Inflammatory macrophage treated with lipopolysaccharide for 1 hour (primary cell): ENCODE data around the gene PRTFDC1.
"Not testable (repeated sequence)": the region's sequence is repeated elsewhere in the genome, so short reads cannot be mapped to it uniquely, and the experiment has no call there.

ENCODE experiments used
- DNase-seq, 2 donors: peaks; one replicate each; pipeline ENCODE4 v3.0.0-alpha.2; 2020 to 2022

Gene PRTFDC1

GRCh38 chr10:24929056-24929544 lies 23.3 kb downstream of the PRTFDC1 start:
- DNase-seq: no peak

GRCh38 chr10:24928163-24928562 lies 24.2 kb downstream of the PRTFDC1 start:
- DNase-seq: no peak

GRCh38 chr10:24926557-24926956 lies 25.8 kb downstream of the PRTFDC1 start:
- DNase-seq: no peak

GRCh38 chr10:24925799-24926198 lies 26.6 kb downstream of the PRTFDC1 start:
- no peak for DNase-seq

DNA sequence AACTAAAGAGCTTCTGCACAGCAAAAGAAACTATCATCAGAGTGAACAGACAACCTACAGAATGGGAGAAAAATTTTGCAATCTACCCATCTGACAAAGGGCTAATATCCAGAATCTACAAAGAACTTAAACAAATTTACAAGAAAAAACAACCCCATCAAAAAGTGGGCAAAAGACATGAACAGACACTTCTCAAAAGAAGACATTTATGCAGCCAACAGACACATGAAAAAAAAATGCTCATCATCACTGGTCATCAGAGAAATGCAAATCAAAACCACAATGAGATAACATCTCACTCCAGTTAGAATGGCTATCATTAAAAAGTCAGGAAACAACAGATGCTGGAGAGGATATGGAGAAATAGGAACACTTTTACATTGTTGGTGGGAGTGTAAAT lies 27.9 kb downstream of the PRTFDC1 start:
- not testable (repeated sequence) for DNase-seq

GRCh38 chr10:24922222-24922868 lies 30.1 kb downstream of the PRTFDC1 start:
- DNase-seq: peak; percentile 62 to 80

DNA sequence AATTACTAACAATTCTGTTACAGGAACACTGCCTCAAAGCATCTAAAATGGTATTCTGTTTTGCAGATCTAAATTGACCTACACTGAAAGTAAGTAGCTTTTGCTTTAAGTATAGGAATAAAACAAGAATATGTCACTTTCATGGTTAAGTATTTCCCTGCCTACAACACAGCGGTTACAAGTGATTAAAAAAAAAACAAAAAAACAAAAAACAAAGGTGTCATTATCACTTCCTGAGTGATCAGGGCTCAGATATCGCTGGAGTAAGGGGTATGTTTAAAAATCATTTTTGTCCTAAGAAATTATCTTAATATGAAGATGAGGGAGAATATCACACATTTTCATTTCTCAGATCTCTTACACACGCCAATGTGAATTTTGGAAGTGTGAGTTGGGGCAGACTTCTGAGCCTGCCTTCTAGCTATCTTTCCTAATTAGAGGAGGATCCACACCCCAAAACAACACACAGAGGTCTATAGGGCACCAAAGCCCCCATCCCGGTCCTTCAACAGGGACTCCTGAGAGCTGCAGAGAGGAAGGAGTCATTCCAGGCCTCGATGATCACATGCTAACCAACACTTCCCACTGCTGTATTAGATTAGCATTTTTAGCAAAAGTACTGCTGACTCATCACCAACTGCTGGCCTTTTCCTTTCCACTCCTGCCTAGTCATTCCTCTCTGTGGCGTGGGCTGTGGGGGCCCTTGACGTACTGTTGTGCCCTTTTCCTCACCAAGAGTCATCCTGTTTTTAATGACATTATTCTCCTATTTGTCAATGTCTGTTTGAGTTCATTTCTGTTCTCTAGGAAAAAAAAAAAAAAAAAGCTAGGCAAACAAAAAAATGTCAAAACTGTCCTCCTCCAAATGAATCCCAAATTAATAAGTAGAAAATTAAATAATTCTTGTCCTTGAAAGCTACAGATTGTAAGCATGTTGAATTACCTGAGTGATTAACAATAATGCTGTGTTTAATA lies 31.2 kb downstream of the PRTFDC1 start:
- peak; percentile 96 to 99 for DNase-seq

- DNase-seq: not testable (repeated sequence)
Observed at GRCh38 chr10:24920192-24920591, 32.2 kb downstream of the PRTFDC1 start.

- not testable (repeated sequence) for DNase-seq
Observed at GRCh38 chr10:24919629-24920028, 32.8 kb downstream of the PRTFDC1 start.

DNA sequence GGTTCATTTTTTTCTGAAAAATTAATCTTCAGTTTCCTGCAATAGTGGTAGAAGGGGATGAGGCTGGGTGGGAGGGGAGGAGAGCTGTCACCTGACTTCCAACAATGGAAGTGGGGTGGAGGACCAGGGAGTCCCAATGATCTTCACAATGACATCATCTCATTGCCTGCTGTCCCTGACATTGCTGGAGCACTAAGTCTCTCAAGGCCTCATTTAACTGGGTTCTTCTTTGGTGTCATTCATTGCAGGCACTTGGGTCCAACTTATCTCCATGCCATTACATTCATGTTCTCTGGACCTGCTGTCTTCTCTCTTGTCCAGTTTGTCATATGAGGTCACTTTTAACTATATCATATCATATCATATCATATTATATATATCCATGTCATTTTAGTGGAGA lies 34.4 kb downstream of the PRTFDC1 start:
- no peak for DNase-seq

GRCh38 chr10:24917493-24917892 lies 34.9 kb downstream of the PRTFDC1 start:
- DNase-seq: no peak

GRCh38 chr10:24916365-24916764 lies 36.0 kb downstream of the PRTFDC1 start:
- DNase-seq: peak in 1 of 2 donors; percentile 31

DNA sequence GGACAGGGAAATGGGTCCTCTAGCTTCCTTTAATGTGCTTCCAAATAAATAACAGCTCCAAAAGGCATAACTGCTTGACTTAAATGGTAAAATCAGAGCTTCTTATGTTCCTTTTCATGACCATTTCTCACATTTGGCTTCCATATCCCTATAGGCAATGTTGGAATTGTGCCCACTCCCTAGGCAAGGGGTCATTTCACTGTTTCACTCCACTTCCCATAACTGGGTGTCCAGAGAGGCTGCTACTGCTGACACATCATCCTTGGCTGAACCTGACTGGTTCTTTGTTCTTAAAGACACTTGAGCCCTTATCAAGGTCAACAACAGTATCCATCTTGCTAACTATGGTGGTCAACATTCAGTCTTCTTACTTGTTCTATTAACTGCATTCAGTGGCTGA lies 37.1 kb downstream of the PRTFDC1 start:
- DNase-seq: peak in 1 of 2 donors; percentile 31

DNA sequence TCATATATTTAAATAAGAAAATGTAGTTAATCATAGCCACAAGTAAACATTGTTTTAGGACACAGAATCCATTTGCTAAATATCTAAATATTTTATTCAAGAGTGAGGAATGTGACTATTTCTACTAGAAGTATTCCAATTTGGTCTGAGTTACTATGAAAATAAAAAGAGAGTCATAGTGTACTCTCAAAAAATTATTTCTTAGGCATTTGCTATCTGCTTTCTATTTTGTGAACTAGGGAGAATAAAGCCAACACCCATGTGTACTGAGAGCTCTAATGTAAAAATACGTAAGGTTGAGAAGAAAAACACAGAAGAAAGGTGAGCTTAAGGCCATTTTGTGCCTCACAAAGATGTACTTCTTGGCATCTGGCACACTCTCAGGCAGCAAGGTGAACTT lies 38.3 kb downstream of the PRTFDC1 start:
- DNase-seq: no peak

GRCh38 chr10:24912215-24912614 lies 40.2 kb downstream of the PRTFDC1 start:
- DNase-seq: peak; percentile 74 to 94

GRCh38 chr10:24911029-24911428 lies 41.4 kb downstream of the PRTFDC1 start:
- DNase-seq: no peak

- no peak for DNase-seq
Observed at GRCh38 chr10:24910574-24910973, 41.8 kb downstream of the PRTFDC1 start.

DNA sequence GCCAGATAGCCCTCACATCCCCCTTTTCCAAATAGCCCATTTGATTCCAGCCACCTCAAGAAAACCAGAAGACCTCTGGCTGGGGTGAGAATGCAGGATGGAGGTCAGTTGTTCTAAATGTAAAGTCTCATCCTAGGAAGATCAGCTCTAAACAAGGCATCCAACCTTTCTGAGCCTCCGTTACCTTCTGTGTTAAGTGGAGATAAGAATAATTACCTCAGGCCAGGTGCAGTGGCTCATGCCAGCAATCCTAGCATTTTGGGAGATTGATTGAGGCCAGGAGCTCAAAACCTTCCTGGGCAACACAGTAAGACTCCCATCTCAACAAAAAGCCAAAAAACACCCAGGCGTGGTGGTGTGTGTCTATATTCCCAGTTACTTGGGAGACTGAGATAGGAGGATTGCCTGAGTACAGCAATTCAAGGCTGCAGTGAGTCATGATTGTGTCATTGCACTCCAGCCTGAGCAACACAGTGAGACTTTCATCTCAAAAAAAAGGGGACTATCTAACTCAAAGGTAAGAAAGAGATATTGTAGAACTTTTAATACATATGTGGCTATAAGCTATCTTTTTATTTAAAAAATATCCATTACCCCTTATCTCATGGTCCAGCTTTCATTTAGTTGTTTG lies 43.5 kb downstream of the PRTFDC1 start:
- DNase-seq: peak; percentile 40 to 77

DNA sequence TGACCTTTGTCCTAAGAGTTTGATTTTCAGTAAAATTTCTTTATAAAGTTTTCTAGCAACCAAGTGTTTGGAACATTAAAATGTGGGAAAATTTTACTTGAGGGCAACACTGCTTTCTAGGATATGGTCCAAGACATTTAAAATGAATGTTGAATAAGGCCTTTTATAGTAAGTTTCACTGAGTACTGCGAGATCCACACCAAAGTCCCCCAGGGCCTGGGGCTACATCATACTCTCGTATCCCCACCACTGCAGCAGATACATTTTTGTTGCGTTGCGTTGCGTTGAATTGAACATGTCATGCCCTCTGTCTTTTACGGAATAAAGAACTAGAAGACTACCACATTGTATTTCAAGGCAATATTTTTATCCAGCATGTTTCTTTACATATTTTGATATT lies 44.5 kb downstream of the PRTFDC1 start:
- DNase-seq: no peak

DNA sequence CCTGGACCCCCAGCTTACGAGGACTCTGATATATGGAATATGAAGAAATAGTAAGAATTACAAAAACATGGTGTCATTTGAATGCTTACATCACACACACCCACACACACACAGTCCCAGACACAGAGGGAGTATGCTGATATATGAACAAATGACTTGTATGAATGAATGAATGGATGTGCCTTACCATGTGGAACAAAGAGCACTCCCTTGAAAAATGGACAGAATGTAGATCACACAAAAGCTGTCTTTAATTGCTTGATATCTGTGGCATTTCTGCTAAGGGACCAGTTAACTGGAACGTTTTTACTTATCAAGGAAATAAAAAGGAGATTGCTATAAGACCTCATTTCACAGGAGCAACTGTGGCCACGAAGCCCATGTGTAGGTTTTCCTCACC lies 46.0 kb downstream of the PRTFDC1 start:
- DNase-seq: peak; percentile 34 to 40

DNA sequence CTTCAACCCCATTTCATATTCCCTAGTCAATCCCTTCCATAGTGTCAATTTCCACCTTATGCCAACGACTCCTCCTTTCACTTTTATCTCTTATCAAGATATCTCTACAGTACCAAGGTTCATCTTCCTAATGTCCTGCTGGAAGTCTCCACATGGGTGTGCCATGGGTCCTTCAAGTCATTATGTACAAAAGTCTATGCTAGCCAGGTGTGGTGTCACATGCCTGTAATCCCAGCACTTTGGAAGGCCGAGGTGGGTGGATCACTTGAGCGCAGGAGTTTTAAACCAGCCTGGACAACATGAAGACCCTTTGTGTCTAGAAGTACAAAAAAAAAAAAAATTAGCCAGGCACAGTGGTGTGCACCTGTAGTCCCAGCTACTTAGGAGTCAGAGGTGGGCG lies 47.6 kb downstream of the PRTFDC1 start:
- DNase-seq: no peak

GRCh38 chr10:24902400-24902728 lies 50.0 kb downstream of the PRTFDC1 start:
- no peak for DNase-seq

DNA sequence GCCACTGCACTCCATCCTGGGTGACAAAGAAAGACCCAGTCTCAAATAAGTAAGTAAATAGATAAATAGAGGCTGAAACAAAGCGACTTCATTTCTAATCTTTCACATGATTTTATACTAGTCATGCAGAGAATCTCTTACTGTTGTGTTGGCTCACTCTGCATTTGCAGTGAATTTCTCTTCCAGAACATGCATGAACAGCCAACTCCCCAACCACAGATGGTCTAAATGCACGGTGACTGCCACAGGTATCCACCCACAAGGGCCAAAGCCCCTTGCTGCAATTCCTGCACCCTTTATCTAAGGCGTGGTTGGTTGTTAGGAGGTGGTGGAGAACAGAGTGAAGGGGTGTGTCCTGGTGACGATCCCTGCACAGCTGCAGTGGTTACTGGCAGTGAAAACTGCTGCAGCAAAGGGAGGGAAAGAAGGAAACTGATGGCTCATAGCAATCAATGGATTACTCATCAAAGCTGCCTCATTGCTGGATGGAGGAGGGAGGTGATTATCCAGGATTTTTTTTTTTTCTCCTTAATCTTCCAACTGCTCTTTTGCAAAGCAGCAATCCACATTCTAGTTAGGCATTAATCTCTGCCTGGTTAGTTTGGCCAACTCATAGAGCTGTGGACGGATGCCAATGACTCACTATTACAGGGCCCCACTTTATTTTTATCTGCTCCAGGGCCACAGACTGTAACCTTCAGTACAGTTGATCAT lies 50.6 kb downstream of the PRTFDC1 start:
- DNase-seq: peak in 1 of 2 donors; percentile 49
